Measurements from ENCODE around the gene HM13. TPM values are rescaled to one million over a fixed set of nuclear protein-coding genes. Genes with fewer than 3 reads are reported as not detected.
"Not testable (repeated sequence)": the region's sequence is repeated elsewhere in the genome, so short reads cannot be mapped to it uniquely, and the experiment has no call there.

The HM13 gene
- polyA plus RNA-seq, 12 donors: 64.5 to 109 (median 75.6) TPM; not detected in 1

- DNase-seq: not testable (repeated sequence)
Measured at GRCh38 chr20:31539636-31540035, 25.4 kb downstream of the HM13 start.

GRCh38 chr20:31540406-31540805 lies 26.2 kb downstream of the HM13 start:
- DNase-seq: no peak

GRCh38 chr20:31542201-31542842 lies 28.1 kb downstream of the HM13 start:
- no peak for DNase-seq

- DNase-seq: no peak
Measured at GRCh38 chr20:31542963-31543362, 28.7 kb downstream of the HM13 start.

- peak; percentile 41 for DNase-seq
Measured at GRCh38 chr20:31543966-31544598, 29.8 kb downstream of the HM13 start.

GRCh38 chr20:31544600-31544999 lies 30.4 kb downstream of the HM13 start:
- DNase-seq: no peak

- DNase-seq: not testable (repeated sequence)
Measured at GRCh38 chr20:31545621-31546040, 31.4 kb downstream of the HM13 start.

- DNase-seq: peak; percentile 92
Measured at GRCh38 chr20:31547017-31547675, 32.9 kb downstream of the HM13 start.

GRCh38 chr20:31547720-31548298 lies 33.6 kb downstream of the HM13 start:
- DNase-seq: no peak

GRCh38 chr20:31548820-31549512 lies 34.7 kb downstream of the HM13 start:
- DNase-seq: no peak

GRCh38 chr20:31549513-31549880 lies 35.3 kb downstream of the HM13 start:
- DNase-seq: no peak

GRCh38 chr20:31550099-31550498 lies 35.9 kb downstream of the HM13 start:
- DNase-seq: no peak

GRCh38 chr20:31551163-31552081 lies 37.2 kb downstream of the HM13 start:
- no peak for DNase-seq

GRCh38 chr20:31555203-31555775 lies 41.0 kb downstream of the HM13 start:
- DNase-seq: no peak

GRCh38 chr20:31559704-31560093 lies 45.5 kb downstream of the HM13 start:
- no peak for DNase-seq

GRCh38 chr20:31560094-31560745 lies 46.0 kb downstream of the HM13 start:
- DNase-seq: no peak

GRCh38 chr20:31560746-31561598 lies 46.7 kb downstream of the HM13 start:
- no peak for DNase-seq

GRCh38 chr20:31562241-31562640 lies 48.0 kb downstream of the HM13 start:
- no peak for DNase-seq

GRCh38 chr20:31564284-31564683 lies 50.0 kb downstream of the HM13 start:
- no peak for DNase-seq

Data from muscle of arm (tissue), 12 donors.